Thymus (tissue), 11 donors: ENCODE results near the gene PRDM16. TPM values are rescaled to one million over a fixed set of nuclear protein-coding genes. Genes with fewer than 3 reads are reported as not detected.

Experiments used
- DNase-seq, 9 donors: peaks; one replicate each; pipeline ENCODE4 v3.0.0-alpha.2; 2013; ENCODE audit warnings: low spot score in 9 of 9, low read depth in 6 of 9, missing footprints in 1 of 9
- H3K27ac ChIP-seq, 2 donors: one replicate each; pipeline ENCODE4 v1.5.1; 2013; ENCODE audit warnings: control low read depth in 1 of 2, low read depth in 1 of 2, low read length in 1 of 2, mild to moderate bottlenecking in 1 of 2, moderate library complexity in 1 of 2
- H3K27me3 ChIP-seq, 2 donors: one replicate each; pipeline ENCODE4 v1.5.1; 2013; ENCODE audit warnings: low read length in 1 of 2; ENCODE audit not compliant: control insufficient read depth in 2 of 2, insufficient read depth in 1 of 2
- H3K36me3 ChIP-seq, 2 donors: one replicate each; pipeline ENCODE4 v1.5.1; 2013; ENCODE audit warnings: low read length in 1 of 2, mild to moderate bottlenecking in 1 of 2, moderate library complexity in 1 of 2; ENCODE audit not compliant: control insufficient read depth in 2 of 2, insufficient read depth in 2 of 2
- H3K4me1 ChIP-seq, 2 donors: one replicate each; pipeline ENCODE4 v1.5.1; 2013; ENCODE audit warnings: low read length in 2 of 2; ENCODE audit not compliant: control insufficient read depth in 2 of 2, insufficient read depth in 2 of 2
- H3K4me3 ChIP-seq, 2 donors: one replicate each; pipeline ENCODE4 v1.5.1; 2013; ENCODE audit warnings: low read length in 2 of 2, control low read depth in 1 of 2, mild to moderate bottlenecking in 1 of 2
- H3K9me3 ChIP-seq, 2 donors: one replicate each; pipeline ENCODE4 v1.5.1; 2013; ENCODE audit warnings: low read length in 1 of 2, mild to moderate bottlenecking in 1 of 2; ENCODE audit not compliant: control insufficient read depth in 2 of 2, insufficient read depth in 1 of 2
- WGBS: extraction: QIAGEN DNeasy Blood & Tissue Kit; methylation state at CpG from one replicate; pipeline ENCODE4 v1.1.7; 2013; 5-methylcytosine and 5-hydroxymethylcytosine counted together
- polyA plus RNA-seq: library from polyadenylated mRNA; stranded (reverse); fragments of 200-250 nt; gene quantifications from one replicate; pipeline ENCODE4 v1.2.3, GENCODE V29; 2013
- total RNA-seq: library from RNA; stranded (reverse); fragments of 120-200 nt; gene quantifications from one replicate; pipeline ENCODE4 v1.2.4, GENCODE V29; 2013
- donor health status: healthy.

Gene PRDM16
- total and polyA plus RNA-seq, 2 donors, result 0.09 to 0.55 TPM

- 91% methylated on average over 29 of the region's 29 CpGs for WGBS
- Histone ChIP-seq H3K4me3 (no peak overlapping the region), H3K36me3 (no peaks in the 10 kb centered on the region), H3K27ac (no peak overlapping the region), H3K4me1 (no peaks in the 10 kb centered on the region), H3K27me3 (peaks cover 0 to 11% of the 10 kb centered on the region in 2 donors), H3K9me3 (no peaks in the 10 kb centered on the region)
- DNase-seq, result no peak
Observed at GRCh38 chr1:3101124-3101939, 32.3 kb downstream of the PRDM16 start.

GRCh38 chr1:3102641-3103040, 33.6 kb downstream of the PRDM16 start:
- H3K27me3 ChIP-seq, result peaks cover 0 to 4% of the 10 kb centered on the region in 2 donors
- no peaks in the 10 kb centered on the region for H3K4me1 ChIP-seq
- no peak for DNase-seq
- no peak overlapping the region for H3K27ac ChIP-seq
- no peak overlapping the region for H3K4me3 ChIP-seq
- no peaks in the 10 kb centered on the region for H3K36me3 ChIP-seq
- 15% methylated on average over 3 of the region's 3 CpGs for WGBS
- H3K9me3 ChIP-seq, result peaks cover 0 to under 1% of the 10 kb centered on the region in 2 donors

- no peak for DNase-seq
- Histone ChIP-seq H3K27me3 (peaks cover 0 to 6% of the 10 kb centered on the region in 2 donors), H3K9me3 (peaks cover 0 to 4% of the 10 kb centered on the region in 2 donors)
Observed at GRCh38 chr1:3103967-3104677, 35.1 kb downstream of the PRDM16 start.

GRCh38 chr1:3105167-3105863, 36.3 kb downstream of the PRDM16 start:
- WGBS, result 91% methylated on average over 24 of the region's 24 CpGs
- Histone ChIP-seq H3K4me3 (no peak overlapping the region), H3K9me3 (peaks cover 0 to 4% of the 10 kb centered on the region in 2 donors), H3K27ac (no peak overlapping the region), H3K36me3 (no peaks in the 10 kb centered on the region), H3K27me3 (peaks cover 0 to 6% of the 10 kb centered on the region in 2 donors), H3K4me1 (no peaks in the 10 kb centered on the region)
- DNase-seq, result no peak

More at GRCh38 chr1:3103967-3104677, 35.1 kb downstream of the PRDM16 start:
- H3K4me3 ChIP-seq, result no peak overlapping the region
- H3K36me3 ChIP-seq, result no peaks in the 10 kb centered on the region
- no peaks in the 10 kb centered on the region for H3K4me1 ChIP-seq
- 94% methylated on average over 16 of the region's 16 CpGs for WGBS
- H3K27ac ChIP-seq, result no peak overlapping the region

- WGBS, result 95% methylated on average over 8 of the region's 8 CpGs
- Histone ChIP-seq H3K36me3 (no peaks in the 10 kb centered on the region), H3K4me3 (no peak overlapping the region), H3K4me1 (no peaks in the 10 kb centered on the region), H3K27me3 (peaks cover 0 to 6% of the 10 kb centered on the region in 2 donors), H3K27ac (no peak overlapping the region), H3K9me3 (peaks cover 0 to 4% of the 10 kb centered on the region in 2 donors)
- DNase-seq, result no peak
Observed at GRCh38 chr1:3106216-3106615, 37.2 kb downstream of the PRDM16 start.

- Histone ChIP-seq H3K27ac (no peak overlapping the region), H3K27me3 (peaks cover 0 to 4% of the 10 kb centered on the region in 2 donors), H3K36me3 (no peaks in the 10 kb centered on the region), H3K9me3 (peaks cover 0 to 4% of the 10 kb centered on the region in 2 donors), H3K4me1 (no peaks in the 10 kb centered on the region), H3K4me3 (no peak overlapping the region)
- DNase-seq, result no peak
- WGBS, result 93% methylated on average over 7 of the region's 7 CpGs
Observed at GRCh38 chr1:3107201-3107600, 38.2 kb downstream of the PRDM16 start.

GRCh38 chr1:3109355-3109754, 40.4 kb downstream of the PRDM16 start:
- Histone ChIP-seq H3K27me3 (peaks cover 0 to 4% of the 10 kb centered on the region in 2 donors), H3K36me3 (no peaks in the 10 kb centered on the region), H3K4me3 (no peak overlapping the region), H3K4me1 (no peaks in the 10 kb centered on the region), H3K27ac (no peak overlapping the region), H3K9me3 (peaks cover 0 to 4% of the 10 kb centered on the region in 2 donors)
- no peak for DNase-seq
- 91% methylated on average over 12 of the region's 12 CpGs for WGBS

- DNase-seq, result no peak
- 93% methylated on average over 36 of the region's 36 CpGs for WGBS
Observed at GRCh38 chr1:3111348-3112021, 42.5 kb downstream of the PRDM16 start.

More at GRCh38 chr1:3111348-3112021, 42.5 kb downstream of the PRDM16 start:
- Histone ChIP-seq H3K4me1 (no peaks in the 10 kb centered on the region), H3K36me3 (no peaks in the 10 kb centered on the region), H3K9me3 (peaks cover 0 to 4% of the 10 kb centered on the region in 2 donors), H3K4me3 (no peak overlapping the region), H3K27ac (no peak overlapping the region), H3K27me3 (peaks cover 0 to 4% of the 10 kb centered on the region in 2 donors)
